Activated B cell treated with CpG ODN at 0.5 μM for 24 hours (primary cell): Measurements from ENCODE around the gene MBNL1. TPM values are rescaled to one million over a fixed set of nuclear protein-coding genes. Genes with fewer than 3 reads are reported as not detected.

Source experiments
- ATAC-seq: fragments of 200-7000 bp; cut with Tn5 transposase; one replicate; pipeline ENCODE4 v1.10.0; 2021; ENCODE audit warnings: low read depth, mild to moderate bottlenecking, moderate library complexity
- CTCF ChIA-PET: fragments of 350-600 bp; sonication (Branson Sonifier 250); formaldehyde crosslinking; loops from one replicate; lab custom pipeline; 2021; ENCODE audit warnings: antibody characterized with exemption; lab: Charles Lee
- POLR2A ChIA-PET: fragments of 350-600 bp; sonication (Branson Sonifier 250); formaldehyde crosslinking; loops from one replicate; lab custom pipeline; 2021; ENCODE audit warnings: antibody characterized with exemption; lab: Charles Lee
- DNase-seq: peaks from one replicate; pipeline ENCODE4 v3.0.0; 2022
- H3K27ac Mint-ChIP-seq: one replicate; pipeline ENCODE4 v1.8.0; 2020; ENCODE audit warnings: mixed read lengths
- H3K27me3 Mint-ChIP-seq: one replicate; pipeline ENCODE4 v1.8.0; 2021; ENCODE audit warnings: mixed read lengths
- H3K36me3 Mint-ChIP-seq: one replicate; pipeline ENCODE4 v1.8.0; 2021; ENCODE audit warnings: low read depth, mixed read lengths
- H3K4me1 Mint-ChIP-seq: one replicate; pipeline ENCODE4 v1.8.0; 2021; ENCODE audit warnings: mixed read lengths
- H3K4me3 Mint-ChIP-seq: one replicate; pipeline ENCODE4 v1.8.0; 2020; ENCODE audit warnings: mild to moderate bottlenecking, mixed read lengths
- H3K9me3 Mint-ChIP-seq: one replicate; pipeline ENCODE4 v1.8.0; 2020; ENCODE audit warnings: mixed read lengths
- CTCF ChIP-seq: fragments of 200-600 bp; IDR thresholded peaks from one replicate; pipeline ENCODE4 v1.8.0; 2022; ENCODE audit warnings: antibody characterized with exemption, mild to moderate bottlenecking
- intact Hi-C: fragments of 100-400 bp; cut with micrococcal nuclease; formaldehyde crosslinking; loops from one replicate; pipeline ENCODE4 v1.15.1; 2024
- total RNA-seq: library from RNA; stranded (reverse); gene quantifications from 2 replicates; pipeline ENCODE4 v1.2.3, GENCODE V29; 2022

MBNL1 gene
- total RNA-seq, 1 donor from 2014 or later = 561 TPM

GRCh38 chr3:152513301-152513960, 244.7 kb downstream of the MBNL1 start:
- DNase-seq (no peak), ATAC-seq (peak; percentile 8)
- intact Hi-C loops = loop anchor here (2.0 to 10.0 kb wide), 3 partner anchors 317 to 1749 kb away; partner anchors contain the start of gene SIAH2
- H3K36me3 Mint-ChIP-seq = peaks cover 1% of the 10 kb centered on the region
- ChIA-PET POLR2A (interaction anchor here (0.6 to 2.3 kb wide), 14 partner anchors 9 to 321 kb away, joined by 3 to 12 read pairs (median 4); partner anchors contain the start of genes MBNL1 and P2RY1), CTCF (interaction anchor here (1.2 to 9.9 kb wide), 5 partner anchors 7 to 61 kb away, joined by 3 to 151 read pairs (median 6); no protein-coding TSS in a partner anchor)
- H3K4me3 Mint-ChIP-seq = peak overlapping the region; percentile 57
- H3K27me3 Mint-ChIP-seq = no peaks in the 10 kb centered on the region
- H3K27ac Mint-ChIP-seq = peak overlapping the region; percentile 78
- H3K4me1 Mint-ChIP-seq = peaks cover 91% of the 10 kb centered on the region
- no peak for TF ChIP-seq CTCF
- H3K9me3 Mint-ChIP-seq = peaks cover 1% of the 10 kb centered on the region
